HepG2 (cell line): ENCODE data around the gene RANBP3. TPM values are rescaled to one million over a fixed set of nuclear protein-coding genes. Genes with fewer than 3 reads are reported as not detected.

Experiments
- ATAC-seq: fragments of 200-7000 bp; cut with Tn5 transposase; 3 replicates; pipeline ENCODE4 v1.9.1; 2020; ENCODE audit warnings: mild to moderate bottlenecking, moderate library complexity
- BruUV-seq: library from RNA; stranded (reverse); fragments of 400-500 nt; replicated peaks from 2 replicates; lab custom pipeline; 2021; lab: Mats Ljungman, UMichigan
- CTCF ChIA-PET: fragments of 300-600 bp; formaldehyde crosslinking; extraction: SDS; loops from one replicate; lab custom pipeline; 2021; ENCODE audit warnings: low total read pairs, inconsistent platforms, low intra/inter-chr PET ratio; lab: Yijun Ruan, JAX
- POLR2A ChIA-PET: fragments of 350-600 bp; sonication (Branson Sonifier 250); formaldehyde crosslinking; loops from one replicate; lab custom pipeline; 2020; ENCODE audit warnings: antibody characterized with exemption, inconsistent platforms; lab: Yijun Ruan, JAX
- DNase-seq: peaks from one replicate; pipeline ENCODE4 v3.0.0-alpha.2; 2015; ENCODE audit warnings: low spot score
- FAIRE-seq: peaks from 3 replicates; lab custom pipeline; 2011; peaks lifted over from hg19 to GRCh38; lab: Jason Lieb, UNC
- H2AFZ ChIP-seq: one replicate; pipeline ENCODE4 v1.6.1; 2011; ENCODE audit warnings: low read length, inconsistent platforms
- H3K27ac ChIP-seq: fragments of 300-600 bp; 3 replicates; pipeline ENCODE4 v1.8.0; 2011; ENCODE audit warnings: mixed run types, mild to moderate bottlenecking, mixed read lengths, low read length, inconsistent platforms; ENCODE audit not compliant: insufficient read depth; ENCODE audit errors: extremely low read length
- H3K27me3 ChIP-seq, 2 experiments: fragments of 200-600 bp in 1 of 2; 2 replicates in 1 of 2; 3 replicates in 1 of 2; pipeline versions ENCODE4 v1.6.0 to v1.8.0; 2011; ENCODE audit warnings: low read length in 2 of 2, mild to moderate bottlenecking in 2 of 2, moderate library complexity in 2 of 2, inconsistent platforms in 1 of 2; ENCODE audit not compliant: insufficient read depth in 2 of 2, control insufficient read depth in 1 of 2
- H3K36me3 ChIP-seq, 2 experiments: fragments of 200-600 bp in 1 of 2; replicated peaks in 1 of 2; 2 replicates in 1 of 2; 3 replicates in 1 of 2; pipeline versions ENCODE4 v1.5.1 to v1.8.0; 2011; ENCODE audit warnings: low read length in 2 of 2, inconsistent platforms in 1 of 2; ENCODE audit not compliant: insufficient read depth in 2 of 2, control insufficient read depth in 1 of 2
- H3K4me1 ChIP-seq: 2 replicates; pipeline ENCODE4 v1.5.1; 2012; ENCODE audit warnings: low read length, inconsistent platforms; ENCODE audit not compliant: insufficient read depth
- H3K4me2 ChIP-seq: 2 replicates; pipeline ENCODE4 v1.6.0; 2011; ENCODE audit warnings: low read depth, low read length, inconsistent platforms
- H3K4me3 ChIP-seq, 3 experiments: fragments of 200-600 bp in 1 of 3; sonication (generic), shearing (Covaris generic) in 1 of 3; replicated peaks in 1 of 3; 2 replicates each; pipeline ENCODE4 v1.5.1; 2011 to 2016; ENCODE audit warnings: low read length in 3 of 3, inconsistent platforms in 2 of 3, low read depth in 2 of 3, mild to moderate bottlenecking in 2 of 3, control low read depth in 1 of 3, mixed read lengths in 1 of 3; ENCODE audit not compliant: insufficient read depth in 1 of 3
- H3K79me2 ChIP-seq: one replicate; pipeline ENCODE4 v1.6.1; 2011; ENCODE audit warnings: low read length, inconsistent platforms; ENCODE audit not compliant: insufficient read depth
- H3K9ac ChIP-seq: 2 replicates; pipeline ENCODE4 v1.6.0; 2011; ENCODE audit warnings: mild to moderate bottlenecking, low read depth, low read length, inconsistent platforms; ENCODE audit not compliant: insufficient read depth
- H3K9me3 ChIP-seq: 2 replicates; pipeline ENCODE4 v1.5.1; 2012; ENCODE audit warnings: mild to moderate bottlenecking, low read length
- H4K20me1 ChIP-seq: 2 replicates; pipeline ENCODE4 v1.6.0; 2011; ENCODE audit warnings: inconsistent platforms, mild to moderate bottlenecking, low read length, moderate library complexity; ENCODE audit not compliant: insufficient read depth
- ADNP ChIP-seq: sonication (generic); formaldehyde crosslinking; IDR thresholded peaks from 2 replicates; pipeline ENCODE4 v1.4.0; 2020; ENCODE audit warnings: missing genetic modification reagents
- ATF3 ChIP-seq: sonication (generic); formaldehyde crosslinking; IDR thresholded peaks from 2 replicates; pipeline ENCODE4 v1.4.0; 2020; ENCODE audit warnings: missing genetic modification reagents
- ELF4 ChIP-seq: sonication (generic); formaldehyde crosslinking; IDR thresholded peaks from 2 replicates; pipeline ENCODE4 v1.5.0; 2020; ENCODE audit warnings: missing genetic modification reagents, mild to moderate bottlenecking, moderate library complexity, borderline replicate concordance
- HNF1B ChIP-seq: sonication (generic); formaldehyde crosslinking; IDR thresholded peaks from 2 replicates; pipeline ENCODE4 v1.5.1; 2020; ENCODE audit warnings: mild to moderate bottlenecking, moderate library complexity, missing genetic modification reagents
- HOXA7 ChIP-seq: sonication (generic); formaldehyde crosslinking; IDR thresholded peaks from 2 replicates; pipeline ENCODE4 v1.8.1; 2022; ENCODE audit warnings: mild to moderate bottlenecking, missing genetic modification reagents, moderate library complexity
- IRF2 ChIP-seq: IDR thresholded peaks from 2 replicates; pipeline ENCODE4 v1.6.1; 2018; ENCODE audit warnings: missing genetic modification reagents, missing compliant biosample characterization
- MAFK ChIP-seq, 2 experiments: IDR thresholded peaks in 1 of 2; conservative IDR thresholded peaks in 1 of 2; 2 replicates each; pipeline ENCODE4 v1.6.1; 2011; ENCODE audit warnings: improper control_type of control experiment in 2 of 2, low read length in 2 of 2
- NFATC3 ChIP-seq: sonication (generic); formaldehyde crosslinking; IDR thresholded peaks from 2 replicates; pipeline ENCODE4 v1.5.1; 2020; ENCODE audit warnings: mild to moderate bottlenecking, missing genetic modification reagents
- POLR2G ChIP-seq: fragments of 200-400 bp; formaldehyde crosslinking; IDR thresholded peaks from 2 replicates; pipeline ENCODE4 v1.6.1; 2018; ENCODE audit warnings: mild to moderate bottlenecking, low read depth, low read length, moderate library complexity
- SPEN ChIP-seq: sonication (generic); formaldehyde crosslinking; IDR thresholded peaks from 2 replicates; pipeline ENCODE4 v1.5.1; 2020; ENCODE audit warnings: low read depth, mild to moderate bottlenecking, missing genetic modification reagents
- ZNF24 ChIP-seq: fragments of 450-650 bp; IDR thresholded peaks from 2 replicates; pipeline ENCODE4 v1.6.1; 2017; ENCODE audit warnings: antibody characterized with exemption, mild to moderate bottlenecking
- ZNF318 ChIP-seq: sonication (generic); formaldehyde crosslinking; IDR thresholded peaks from 2 replicates; pipeline ENCODE4 v1.4.0; 2020; ENCODE audit warnings: mild to moderate bottlenecking, missing genetic modification reagents
- ZNF460 ChIP-seq: sonication (generic); formaldehyde crosslinking; IDR thresholded peaks from 2 replicates; pipeline ENCODE4 v1.5.1; 2020; ENCODE audit warnings: missing genetic modification reagents, mild to moderate bottlenecking, borderline replicate concordance
- ZNF629 ChIP-seq: sonication (generic); formaldehyde crosslinking; conservative IDR thresholded peaks from 2 replicates; pipeline ENCODE4 v1.5.0; 2020; ENCODE audit warnings: missing genetic modification reagents
- ZNF761 ChIP-seq: sonication (generic); formaldehyde crosslinking; conservative IDR thresholded peaks from 2 replicates; pipeline ENCODE4 v1.4.0; 2020; ENCODE audit warnings: mild to moderate bottlenecking, missing genetic modification reagents
- ZNF792 ChIP-seq: IDR thresholded peaks from 2 replicates; pipeline ENCODE4 v1.6.1; 2016
- WGBS: methylation state at CpG from one replicate; pipeline ENCODE4 v1.1.6; 2017; ENCODE audit warnings: low lambda C conversion rate; 5-methylcytosine and 5-hydroxymethylcytosine counted together
- in situ Hi-C: cut with HindIII; loops from 2 replicates; pipeline ENCODE4 v1.10.0; 2017; ENCODE audit warnings: low pct_unique_long_range_greater_than_20kb; ENCODE audit not compliant: extremely low pct_ligation_motif_present
- intact Hi-C: fragments of 100-400 bp; cut with micrococcal nuclease; formaldehyde crosslinking; loops from one replicate; pipeline ENCODE4 v1.10.0; 2022; ENCODE audit not compliant: unreplicated experiment
- polyA plus RNA-seq, 8 experiments: library from polyadenylated mRNA; depleted of rRNA in 3 of 8; stranded (reverse) in 7 of 8; unstranded in 1 of 8; fragments of >200 nt; fragmentation: Illumina TruSeq in 4 of 8; extraction: Trizol in 4 of 8; gene quantifications; 2 replicates each; pipeline versions ENCODE4 v1.2.1 to v1.2.3, GENCODE V29; 2011 to 2016; ENCODE audit warnings: low read depth in 4 of 8, missing spikeins in 1 of 8, mixed read lengths in 1 of 8; ENCODE audit not compliant: insufficient read depth in 1 of 8
- total RNA-seq, 5 experiments: library from RNA; depleted of rRNA; stranded (reverse); fragments of >200 nt; fragmentation: Illumina TruSeq; extraction: Trizol; gene quantifications; 2 replicates each; pipeline ENCODE4 v1.2.3, GENCODE V29; 2016; ENCODE audit warnings: low read depth in 1 of 5

The RANBP3 gene
- total and polyA plus RNA-seq, 2 of the 13 experiments (the other 11 are each of a cell fraction or from before 2014, with no cell fraction given) = 39.5 to 149 TPM

GRCh38 chr19:5975388-5975728 is 2.6 kb downstream of the RANBP3 start:
- H3K36me3 ChIP-seq = peaks cover 10 to 38% of the 10 kb centered on the region in 2 experiments
- no peak overlapping the region for H2AFZ ChIP-seq
- peaks cover 85% of the 10 kb centered on the region for H3K4me1 ChIP-seq
- peak overlapping the region; percentile 36 to 87 (median 45); a peak in 5 of 6 replicates for H3K4me3 ChIP-seq
- H3K4me2 ChIP-seq = peak overlapping the region; percentile 99
- H3K79me2 ChIP-seq = peaks cover 89% of the 10 kb centered on the region
- no peaks in the 10 kb centered on the region; a peak in 1 of 5 replicates for H3K27me3 ChIP-seq
- intact Hi-C loops = no loop called here
- 82% methylated on average over 3 of the region's 3 CpGs for WGBS
- peak overlapping the region; percentile 55 for H3K9ac ChIP-seq
- DNase-seq = no peak
- FAIRE-seq = no peak
- no TSS peak for BruUV-seq
- ATAC-seq = no peak
- POLR2A ChIA-PET = interaction anchor here (0.7 to 4.1 kb wide), 16 partner anchors 9 to 927 kb away, joined by 3 to 30 read pairs (median 4); partner anchors contain the start of genes NDUFA11 and VMAC
- CTCF ChIA-PET = no interaction called here
- peak overlapping the region; percentile 72 for H3K27ac ChIP-seq
- no peaks in the 10 kb centered on the region for H3K9me3 ChIP-seq
- in situ Hi-C loops = loop anchor here (5.0 kb wide), 1 partner anchor 173 kb away; no protein-coding TSS in a partner anchor
- H4K20me1 ChIP-seq = peaks cover 30% of the 10 kb centered on the region
- peak; percentile 2; the same call in 1 of the 2 replicates for TF ChIP-seq ZNF629
- TF ChIP-seq ATF3 = no peak
- peak; percentile 84; the same call in 1 of the 2 replicates for TF ChIP-seq ZNF24
- TF ChIP-seq HNF1B (CRISPR knock-in tag) = no peak
- no peak for TF ChIP-seq HOXA7
- TF ChIP-seq IRF2 (CRISPR knock-in tag) = no peak
- TF ChIP-seq ZNF318 (CRISPR knock-in tag) = no peak
- TF ChIP-seq ELF4 (CRISPR knock-in tag) = peak; percentile 54; the same call in 1 of the 2 replicates
- TF ChIP-seq POLR2G = 0 out of 2 replicates have a peak, but pooled peaks have one; percentile 2
- TF ChIP-seq MAFK (conservative IDR thresholded peaks at IDR 0.05 in 1 of 2, IDR thresholded peaks at IDR 0.05 in 1 of 2; ENCODE audit: low read length in 2 of 2) = no peak
- no peak for TF ChIP-seq NFATC3
- no peak for TF ChIP-seq ZNF761 (CRISPR knock-in tag)
- no peak for TF ChIP-seq ADNP (CRISPR knock-in tag)
- TF ChIP-seq ZNF792 (CRISPR knock-in tag) = no peak
- 0 out of 2 replicates have a peak, but pooled peaks have one; percentile 0 for TF ChIP-seq SPEN (CRISPR knock-in tag)
- TF ChIP-seq ZNF460 (CRISPR knock-in tag) = no peak
